Upper lobe of right lung (tissue), 1 donor: ENCODE results near the gene SDR42E2. TPM values are rescaled to one million over a fixed set of nuclear protein-coding genes. Genes with fewer than 3 reads are reported as not detected.

Experiments used
- ATAC-seq: fragments of 200-7000 bp; cut with Tn5 transposase; one replicate; pipeline ENCODE4 v1.9.1; 2020; ENCODE audit warnings: mild to moderate bottlenecking, moderate library complexity
- DNase-seq: peaks from one replicate; pipeline ENCODE4 v3.0.0-alpha.2; 2020
- H3K27ac ChIP-seq: fragments of 200-600 bp; one replicate; pipeline ENCODE4 v1.8.0; 2022
- H3K27me3 ChIP-seq: fragments of 200-600 bp; one replicate; pipeline ENCODE4 v1.8.0; 2022; ENCODE audit warnings: mild to moderate bottlenecking
- H3K36me3 ChIP-seq: fragments of 200-600 bp; one replicate; pipeline ENCODE4 v1.8.0; 2022
- H3K4me1 ChIP-seq: fragments of 200-600 bp; one replicate; pipeline ENCODE4 v1.8.0; 2022
- H3K4me3 ChIP-seq: fragments of 200-600 bp; one replicate; pipeline ENCODE4 v1.8.0; 2022; ENCODE audit warnings: mild to moderate bottlenecking
- H3K9me3 ChIP-seq: fragments of 200-600 bp; one replicate; pipeline ENCODE4 v1.8.0; 2022
- CTCF ChIP-seq: fragments of 200-600 bp; IDR thresholded peaks from one replicate; pipeline ENCODE4 v1.8.0; 2022; ENCODE audit warnings: antibody characterized with exemption
- intact Hi-C: fragments of 100-400 bp; cut with DNase I; formaldehyde crosslinking; loops from one replicate; pipeline ENCODE4 v1.11.0; 2022
- total RNA-seq: library from RNA; stranded (reverse); fragmentation: NEBNext Ultra II Directional; extraction: Animal tissue kit (Norgen Biotek cat#: 25700); gene quantifications from one replicate; pipeline ENCODE4 v1.2.1, GENCODE V29; 2021
- donor health status: DM: no; HTN: yes; CAD: no; lungs with severe emphysema.

SDR42E2 gene
- total RNA-seq, 1 donor from 2014 or later: 0.14 TPM

GRCh38 chr16:22177968-22178930 lies 15.9 kb downstream of the SDR42E2 start:
- Histone ChIP-seq H3K4me1 (no peaks in the 10 kb centered on the region), H3K27ac (no peak overlapping the region), H3K36me3 (no peaks in the 10 kb centered on the region), H3K9me3 (no peaks in the 10 kb centered on the region), H3K27me3 (no peaks in the 10 kb centered on the region), H3K4me3 (no peak overlapping the region)
- no peak for ATAC-seq
- TF ChIP-seq CTCF: no peak
- intact Hi-C loops: no loop called here
- DNase-seq: no peak

GRCh38 chr16:22181426-22181825 lies 19.1 kb downstream of the SDR42E2 start:
- intact Hi-C loops: loop anchor here (10.0 kb wide), 1 partner anchor 77 kb away; no protein-coding TSS in a partner anchor
- Histone ChIP-seq H3K27ac (no peak overlapping the region), H3K9me3 (no peaks in the 10 kb centered on the region), H3K36me3 (no peaks in the 10 kb centered on the region), H3K4me1 (no peaks in the 10 kb centered on the region), H3K4me3 (no peak overlapping the region), H3K27me3 (no peaks in the 10 kb centered on the region)
- ATAC-seq (no peak), DNase-seq (no peak)
- no peak for TF ChIP-seq CTCF

GRCh38 chr16:22181843-22182242 lies 19.5 kb downstream of the SDR42E2 start:
- intact Hi-C loops: loop anchor here (10.0 kb wide), 1 partner anchor 77 kb away; no protein-coding TSS in a partner anchor
- no peak for TF ChIP-seq CTCF
- Histone ChIP-seq H3K27me3 (no peaks in the 10 kb centered on the region), H3K4me1 (no peaks in the 10 kb centered on the region), H3K27ac (no peak overlapping the region), H3K36me3 (no peaks in the 10 kb centered on the region), H3K4me3 (no peak overlapping the region), H3K9me3 (no peaks in the 10 kb centered on the region)
- ATAC-seq (no peak), DNase-seq (no peak)

- Histone ChIP-seq H3K4me1 (peaks cover 3% of the 10 kb centered on the region), H3K4me3 (no peak overlapping the region), H3K36me3 (no peaks in the 10 kb centered on the region), H3K27me3 (no peaks in the 10 kb centered on the region), H3K27ac (no peak overlapping the region), H3K9me3 (no peaks in the 10 kb centered on the region)
- no peak for DNase-seq
- intact Hi-C loops: loop anchor here (10.0 kb wide), 1 partner anchor 79 kb away; no protein-coding TSS in a partner anchor
- TF ChIP-seq CTCF: no peak
- ATAC-seq: no peak
These were observed 21.0 kb downstream of the SDR42E2 start for GRCh38 chr16:22183335-22183734.

GRCh38 chr16:22183901-22184614 lies 21.8 kb downstream of the SDR42E2 start:
- TF ChIP-seq CTCF: no peak
- no peaks in the 10 kb centered on the region for H3K36me3 ChIP-seq
- intact Hi-C loops: loop anchor here (10.0 kb wide), 1 partner anchor 79 kb away; no protein-coding TSS in a partner anchor

More at GRCh38 chr16:22183901-22184614, 21.8 kb downstream of the SDR42E2 start:
- Histone ChIP-seq H3K9me3 (no peaks in the 10 kb centered on the region), H3K4me3 (no peak overlapping the region), H3K27me3 (no peaks in the 10 kb centered on the region), H3K4me1 (peaks cover 10% of the 10 kb centered on the region), H3K27ac (no peak overlapping the region)
- ATAC-seq (no peak), DNase-seq (no peak)
